GM12891 (cell line): ENCODE measurements around the gene M6PR.

Source experiments
- PAX5 ChIP-seq: IDR thresholded peaks from 2 replicates; pipeline ENCODE4 v1.6.1; 2011; ENCODE audit warnings: low read length, moderate library complexity, mild to moderate bottlenecking; ENCODE audit not compliant: insufficient read depth, severe bottlenecking
- POLR2A ChIP-seq: IDR thresholded peaks from 2 replicates; pipeline ENCODE4 v1.6.1; 2011; ENCODE audit warnings: low read depth, low read length, control low read depth
- POLR2AphosphoS5 ChIP-seq: IDR thresholded peaks from 2 replicates; pipeline ENCODE4 v1.6.1; 2011; ENCODE audit warnings: low read depth, low read length, control low read depth
- POU2F2 ChIP-seq: IDR thresholded peaks from 2 replicates; pipeline ENCODE4 v1.6.1; 2011; ENCODE audit warnings: low read depth, mild to moderate bottlenecking, control low read depth, low read length, moderate library complexity
- SPI1 ChIP-seq: IDR thresholded peaks from 2 replicates; pipeline ENCODE4 v1.6.1; 2011; ENCODE audit warnings: low read depth, low read length, control low read depth
- TAF1 ChIP-seq: IDR thresholded peaks from 2 replicates; pipeline ENCODE4 v1.6.1; 2011; ENCODE audit warnings: low read depth, low read length, control low read depth

- TF ChIP-seq POLR2A (no peak), POLR2AphosphoS5 (no peak), TAF1 (no peak), POU2F2 (no peak), PAX5 (no peak), SPI1 (no peak)
Observed at GRCh38 chr12:8987163-8987562, 37.7 kb upstream of the M6PR start.
